ENCODE measurements around the gene LINS1. TPM values are rescaled to one million over a fixed set of nuclear protein-coding genes. Genes with fewer than 3 reads are reported as not detected.

The LINS1 gene
- total RNA-seq, 1 experiment from 2014 or later: 25.2 TPM

- H3K27ac Mint-ChIP-seq (ENCODE audit: unreplicated experiment): no peak overlapping the region
- BruUV-seq (replicated peaks): no TSS peak
- H3K27me3 Mint-ChIP-seq (ENCODE audit: unreplicated experiment): no peaks in the 10 kb centered on the region
- no peaks in the 10 kb centered on the region for H3K4me1 Mint-ChIP-seq (ENCODE audit: low read depth, unreplicated experiment)
- peaks cover 17% of the 10 kb centered on the region for H3K36me3 Mint-ChIP-seq (ENCODE audit: insufficient read depth, unreplicated experiment)
- no peak overlapping the region for H3K4me3 Mint-ChIP-seq (ENCODE audit: low read depth, unreplicated experiment)
- H3K9me3 Mint-ChIP-seq (ENCODE audit: low read depth, unreplicated experiment): no peaks in the 10 kb centered on the region
- intact Hi-C loops (cut with micrococcal nuclease; ENCODE audit: unreplicated experiment): loop anchor here (5.0 kb wide), 1 partner anchor 164 kb away; no protein-coding TSS in a partner anchor
- CTCF ChIA-PET: interaction anchor here (1.0 kb wide), 1 partner anchor 221 kb away, joined by 4 read pairs; no protein-coding TSS in a partner anchor
- TF ChIP-seq CTCF (IDR thresholded peaks at IDR 0.05; ENCODE audit: unreplicated experiment): no peak
- DNase-seq: no peak
Measured at GRCh38 chr15:100570735-100571313, 31.2 kb downstream of the LINS1 start.

DNA sequence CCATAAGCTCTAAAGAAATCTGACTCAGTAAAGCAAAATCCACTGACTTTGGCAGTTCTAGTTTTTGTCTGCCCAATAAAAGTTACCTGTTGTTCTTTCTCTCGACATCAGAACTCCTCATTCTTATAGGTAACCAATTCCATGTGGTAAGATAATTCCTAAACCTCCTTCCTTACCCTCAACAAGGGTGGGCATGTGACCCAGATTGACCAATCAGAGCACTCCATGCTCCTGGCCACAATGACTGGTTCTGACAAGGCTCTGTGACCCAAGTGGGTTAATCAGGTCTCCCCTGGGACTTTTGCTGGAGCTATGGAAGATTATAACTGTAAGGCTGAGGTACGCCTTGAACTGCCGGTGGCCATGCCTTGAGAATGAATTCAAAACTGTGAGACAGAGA, 31.7 kb downstream of the LINS1 start:
- no peak overlapping the region for H3K27ac Mint-ChIP-seq (ENCODE audit: unreplicated experiment)
- H3K27me3 Mint-ChIP-seq (ENCODE audit: unreplicated experiment): no peaks in the 10 kb centered on the region
- TF ChIP-seq CTCF (IDR thresholded peaks at IDR 0.05; ENCODE audit: unreplicated experiment): no peak
- no peak overlapping the region for H3K4me3 Mint-ChIP-seq (ENCODE audit: low read depth, unreplicated experiment)
- CTCF ChIA-PET: interaction anchor here (0.5 to 0.8 kb wide), 2 partner anchors 17 to 221 kb away, joined by 3 read pairs; no protein-coding TSS in a partner anchor
- peaks cover 17% of the 10 kb centered on the region for H3K36me3 Mint-ChIP-seq (ENCODE audit: insufficient read depth, unreplicated experiment)
- H3K9me3 Mint-ChIP-seq (ENCODE audit: low read depth, unreplicated experiment): no peaks in the 10 kb centered on the region
- no TSS peak for BruUV-seq (replicated peaks)
- no peak for DNase-seq
- no peaks in the 10 kb centered on the region for H3K4me1 Mint-ChIP-seq (ENCODE audit: low read depth, unreplicated experiment)
- intact Hi-C loops (cut with micrococcal nuclease; ENCODE audit: unreplicated experiment): loop anchor here (5.0 kb wide), 1 partner anchor 163 kb away; no protein-coding TSS in a partner anchor

- Mint-ChIP-seq H3K4me1 (ENCODE audit: low read depth, unreplicated experiment) (no peaks in the 10 kb centered on the region), H3K4me3 (ENCODE audit: low read depth, unreplicated experiment) (no peak overlapping the region), H3K9me3 (ENCODE audit: low read depth, unreplicated experiment) (no peaks in the 10 kb centered on the region), H3K36me3 (ENCODE audit: insufficient read depth, unreplicated experiment) (peaks cover 17% of the 10 kb centered on the region), H3K27me3 (ENCODE audit: unreplicated experiment) (no peaks in the 10 kb centered on the region), H3K27ac (ENCODE audit: unreplicated experiment) (no peak overlapping the region)
- CTCF ChIA-PET: interaction anchor here (0.5 kb wide), 1 partner anchor 16 kb away, joined by 3 read pairs; no protein-coding TSS in a partner anchor
- intact Hi-C loops (cut with micrococcal nuclease; ENCODE audit: unreplicated experiment): loop anchor here (10.0 kb wide), 1 partner anchor 645 kb away; no protein-coding TSS in a partner anchor
- no peak for DNase-seq
- BruUV-seq (replicated peaks): no TSS peak
- TF ChIP-seq CTCF (IDR thresholded peaks at IDR 0.05; ENCODE audit: unreplicated experiment): no peak
Measured at GRCh38 chr15:100569391-100569790, 32.6 kb downstream of the LINS1 start.

- DNase-seq: no peak
- Mint-ChIP-seq H3K9me3 (ENCODE audit: low read depth, unreplicated experiment) (no peaks in the 10 kb centered on the region), H3K4me3 (ENCODE audit: low read depth, unreplicated experiment) (no peak overlapping the region), H3K27ac (ENCODE audit: unreplicated experiment) (no peak overlapping the region), H3K36me3 (ENCODE audit: insufficient read depth, unreplicated experiment) (peaks cover 17% of the 10 kb centered on the region), H3K27me3 (ENCODE audit: unreplicated experiment) (no peaks in the 10 kb centered on the region), H3K4me1 (ENCODE audit: low read depth, unreplicated experiment) (no peaks in the 10 kb centered on the region)
- intact Hi-C loops (cut with micrococcal nuclease; ENCODE audit: unreplicated experiment): loop anchor here (10.0 kb wide), 1 partner anchor 642 kb away; no protein-coding TSS in a partner anchor
- CTCF ChIA-PET: interaction anchor here (0.7 kb wide), 1 partner anchor 1391 kb away, joined by 3 read pairs; no protein-coding TSS in a partner anchor
- BruUV-seq (replicated peaks): no TSS peak
- TF ChIP-seq CTCF (IDR thresholded peaks at IDR 0.05; ENCODE audit: unreplicated experiment): no peak
Measured at GRCh38 chr15:100566850-100567628, 34.9 kb downstream of the LINS1 start.
